ENCODE results near the gene GCDH.

DNA sequence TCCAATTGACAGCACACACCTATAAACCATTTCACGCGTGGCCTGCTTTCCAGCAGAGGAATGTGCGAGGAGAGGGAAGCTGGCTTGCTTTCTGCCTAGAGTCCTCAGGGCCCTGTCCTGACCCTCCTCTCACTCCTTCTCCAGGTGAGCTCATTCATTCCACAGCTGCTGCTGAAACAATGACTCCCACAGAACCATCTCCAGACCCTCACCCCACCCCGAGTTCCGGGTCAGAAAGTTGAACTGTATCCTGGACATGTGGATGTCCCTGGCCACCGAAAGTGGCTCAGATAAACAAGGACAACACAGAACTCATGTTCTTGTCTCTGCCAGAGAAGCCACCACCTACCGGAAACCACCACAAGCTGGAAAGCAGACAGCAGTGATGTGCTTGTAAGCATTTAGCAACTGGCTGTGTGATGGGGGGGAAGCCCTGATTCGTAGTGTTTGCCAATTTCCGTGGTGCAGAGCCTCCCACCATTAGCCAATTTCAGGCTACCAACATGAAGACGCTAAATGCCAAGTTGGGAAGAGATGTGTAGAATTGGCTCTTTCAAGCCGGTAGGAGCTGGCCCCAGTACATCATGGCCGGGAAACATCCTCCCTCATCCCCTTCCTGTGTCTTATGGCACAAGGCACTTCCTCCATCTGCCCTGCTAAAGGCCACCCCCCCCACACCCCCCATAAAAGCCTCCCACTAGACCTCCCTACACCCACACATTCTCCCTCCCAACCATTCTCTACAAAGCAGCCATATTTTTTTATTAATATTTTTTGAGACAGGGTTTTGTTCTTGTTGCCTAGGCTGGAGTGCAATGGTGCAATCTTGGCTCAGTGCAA is 23.1 kb downstream of the GCDH start:
- TF ChIP-seq, protein P1, sequence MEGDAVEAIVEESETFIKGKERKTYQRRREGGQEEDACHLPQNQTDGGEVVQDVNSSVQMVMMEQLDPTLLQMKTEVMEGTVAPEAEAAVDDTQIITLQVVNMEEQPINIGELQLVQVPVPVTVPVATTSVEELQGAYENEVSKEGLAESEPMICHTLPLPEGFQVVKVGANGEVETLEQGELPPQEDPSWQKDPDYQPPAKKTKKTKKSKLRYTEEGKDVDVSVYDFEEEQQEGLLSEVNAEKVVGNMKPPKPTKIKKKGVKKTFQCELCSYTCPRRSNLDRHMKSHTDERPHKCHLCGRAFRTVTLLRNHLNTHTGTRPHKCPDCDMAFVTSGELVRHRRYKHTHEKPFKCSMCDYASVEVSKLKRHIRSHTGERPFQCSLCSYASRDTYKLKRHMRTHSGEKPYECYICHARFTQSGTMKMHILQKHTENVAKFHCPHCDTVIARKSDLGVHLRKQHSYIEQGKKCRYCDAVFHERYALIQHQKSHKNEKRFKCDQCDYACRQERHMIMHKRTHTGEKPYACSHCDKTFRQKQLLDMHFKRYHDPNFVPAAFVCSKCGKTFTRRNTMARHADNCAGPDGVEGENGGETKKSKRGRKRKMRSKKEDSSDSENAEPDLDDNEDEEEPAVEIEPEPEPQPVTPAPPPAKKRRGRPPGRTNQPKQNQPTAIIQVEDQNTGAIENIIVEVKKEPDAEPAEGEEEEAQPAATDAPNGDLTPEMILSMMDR (IDR thresholded peaks at IDR 0.05) = no peak
- TF ChIP-seq POLR2A (IDR thresholded peaks at IDR 0.05) = no peak
